Mucosa of rectum (tissue), 2 donors: ENCODE measurements around the gene UQCRC2.
"Not testable (repeated sequence)": the region's sequence is repeated elsewhere in the genome, so short reads cannot be mapped to it uniquely, and the experiment has no call there.

Experiments
- H3K27ac ChIP-seq, 2 donors: one replicate each; pipeline ENCODE4 v1.7.0; 2013; ENCODE audit warnings: inconsistent platforms in 2 of 2, low read depth in 2 of 2, low read length in 2 of 2
- H3K27me3 ChIP-seq, 2 donors: one replicate each; pipeline ENCODE4 v1.7.0; 2013; ENCODE audit warnings: low read length in 2 of 2; ENCODE audit not compliant: control insufficient read depth in 2 of 2, insufficient read depth in 2 of 2
- H3K36me3 ChIP-seq, 2 donors: one replicate each; pipeline ENCODE4 v1.7.0; 2013; ENCODE audit warnings: low read length in 2 of 2; ENCODE audit not compliant: control insufficient read depth in 2 of 2, insufficient read depth in 2 of 2
- H3K4me1 ChIP-seq, 2 donors: one replicate each; pipeline ENCODE4 v1.7.0; 2013; ENCODE audit warnings: low read length in 2 of 2, mild to moderate bottlenecking in 1 of 2; ENCODE audit not compliant: control insufficient read depth in 2 of 2, insufficient read depth in 2 of 2
- H3K4me3 ChIP-seq, 2 donors: one replicate each; pipeline ENCODE4 v1.7.0; 2013; ENCODE audit warnings: low read length in 2 of 2
- H3K9ac ChIP-seq, 2 donors: one replicate each; pipeline ENCODE4 v1.7.0; 2013; ENCODE audit warnings: low read length in 2 of 2, low read depth in 1 of 2, mild to moderate bottlenecking in 1 of 2
- H3K9me3 ChIP-seq, 2 donors: one replicate each; pipeline ENCODE4 v1.7.0; 2013; ENCODE audit warnings: low read length in 2 of 2; ENCODE audit not compliant: control insufficient read depth in 2 of 2
- donor health status: healthy.
- donor health status: Normal muscosa, but diverticular disease.

The UQCRC2 gene

GRCh38 chr16:22024785-22025184 lies 71.6 kb downstream of the UQCRC2 start:
- H3K36me3 ChIP-seq, H3K9ac ChIP-seq, H3K9me3 ChIP-seq, H3K27ac ChIP-seq, H3K4me1 ChIP-seq, H3K27me3 ChIP-seq, H3K4me3 ChIP-seq: not testable (repeated sequence)

GRCh38 chr16:22027633-22028032 lies 74.5 kb downstream of the UQCRC2 start:
- Histone ChIP-seq H3K4me1 (no peaks in the 10 kb centered on the region), H3K4me3 (no peak overlapping the region), H3K27ac (no peak overlapping the region), H3K36me3 (peaks cover 0 to 3% of the 10 kb centered on the region in 2 donors), H3K9me3 (no peaks in the 10 kb centered on the region), H3K27me3 (no peaks in the 10 kb centered on the region), H3K9ac (no peak overlapping the region)

- H3K27ac ChIP-seq = no peak overlapping the region
- H3K4me3 ChIP-seq = no peak overlapping the region
- H3K9ac ChIP-seq = no peak overlapping the region
- no peaks in the 10 kb centered on the region for H3K27me3 ChIP-seq
- H3K9me3 ChIP-seq = no peaks in the 10 kb centered on the region
- H3K4me1 ChIP-seq = no peaks in the 10 kb centered on the region
- peaks cover 0 to 3% of the 10 kb centered on the region in 2 donors for H3K36me3 ChIP-seq
Measured at GRCh38 chr16:22029632-22030031, 76.5 kb downstream of the UQCRC2 start.

GRCh38 chr16:22030087-22030812 lies 77.1 kb downstream of the UQCRC2 start:
- Histone ChIP-seq H3K9me3 (no peaks in the 10 kb centered on the region), H3K4me3 (no peak overlapping the region), H3K27ac (no peak overlapping the region), H3K4me1 (no peaks in the 10 kb centered on the region), H3K36me3 (peaks cover 0 to 3% of the 10 kb centered on the region in 2 donors), H3K9ac (no peak overlapping the region), H3K27me3 (no peaks in the 10 kb centered on the region)

- H3K4me1 ChIP-seq = no peaks in the 10 kb centered on the region
- no peaks in the 10 kb centered on the region for H3K9me3 ChIP-seq
- H3K27me3 ChIP-seq = no peaks in the 10 kb centered on the region
- peaks cover 0 to 3% of the 10 kb centered on the region in 2 donors for H3K36me3 ChIP-seq
- H3K9ac ChIP-seq = no peak overlapping the region
- no peak overlapping the region for H3K4me3 ChIP-seq
- no peak overlapping the region for H3K27ac ChIP-seq
Measured at GRCh38 chr16:22031483-22032083, 78.4 kb downstream of the UQCRC2 start.
